ENCODE results near the gene PRDM16.

PRDM16 gene

DNA sequence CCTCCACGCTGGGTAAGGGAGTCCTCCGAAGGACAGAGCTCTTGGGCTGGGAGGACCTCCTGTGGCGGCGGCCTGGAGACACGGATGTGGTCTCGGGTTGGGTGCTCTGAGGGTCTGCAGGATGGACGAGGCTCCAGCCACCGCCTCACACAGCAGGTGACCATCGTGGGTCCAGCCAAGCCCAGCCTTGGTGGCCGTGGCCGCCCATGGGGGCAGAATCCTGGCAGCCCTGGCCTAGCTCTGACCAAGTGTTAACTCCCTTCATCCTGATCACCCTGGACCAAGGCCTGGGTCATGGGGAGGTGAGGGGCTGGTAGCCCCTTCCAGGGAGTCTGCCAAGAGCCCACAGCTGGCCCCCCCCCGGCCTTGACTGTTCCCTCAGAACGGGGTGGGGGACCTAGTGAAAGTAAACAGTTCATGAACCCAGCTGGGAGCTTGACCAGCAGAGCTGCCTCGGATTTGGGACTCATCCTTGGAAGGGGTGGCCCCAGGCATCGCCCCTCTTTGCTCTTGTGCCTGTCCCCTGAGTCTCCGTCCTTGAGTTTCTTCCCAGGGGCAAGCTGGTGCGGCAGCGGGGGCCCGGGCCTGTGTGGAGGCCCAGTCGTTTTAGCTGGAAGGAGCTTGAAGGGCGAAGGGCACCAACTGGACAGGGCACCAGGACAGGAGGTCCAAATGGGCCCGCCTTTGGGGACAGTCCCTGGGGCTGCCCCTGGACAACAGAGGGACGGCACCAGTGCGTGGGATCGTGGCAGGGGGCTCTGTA lies 403.3 kb downstream of the PRDM16 start:
- no peak for DNase-seq

DNA sequence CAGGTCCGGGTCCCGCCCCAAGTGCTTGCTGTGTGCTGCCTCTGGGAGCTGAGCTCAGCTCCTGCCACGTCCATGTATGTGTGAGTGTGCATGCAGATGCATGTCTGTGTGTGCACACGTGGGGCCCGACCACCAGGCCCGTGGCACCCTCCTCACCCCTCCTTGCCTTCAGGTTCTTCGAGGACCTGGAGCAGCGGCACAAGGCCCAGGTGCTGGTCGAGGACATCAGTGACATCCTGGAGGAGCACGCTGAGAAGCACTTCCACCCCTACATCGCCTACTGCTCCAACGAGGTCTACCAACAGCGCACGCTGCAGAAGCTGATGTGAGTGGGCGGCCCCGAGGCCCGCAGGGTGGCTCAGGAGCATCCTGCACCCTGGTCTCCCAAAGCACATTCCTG lies 403.9 kb downstream of the PRDM16 start:
- DNase-seq, result no peak

DNA sequence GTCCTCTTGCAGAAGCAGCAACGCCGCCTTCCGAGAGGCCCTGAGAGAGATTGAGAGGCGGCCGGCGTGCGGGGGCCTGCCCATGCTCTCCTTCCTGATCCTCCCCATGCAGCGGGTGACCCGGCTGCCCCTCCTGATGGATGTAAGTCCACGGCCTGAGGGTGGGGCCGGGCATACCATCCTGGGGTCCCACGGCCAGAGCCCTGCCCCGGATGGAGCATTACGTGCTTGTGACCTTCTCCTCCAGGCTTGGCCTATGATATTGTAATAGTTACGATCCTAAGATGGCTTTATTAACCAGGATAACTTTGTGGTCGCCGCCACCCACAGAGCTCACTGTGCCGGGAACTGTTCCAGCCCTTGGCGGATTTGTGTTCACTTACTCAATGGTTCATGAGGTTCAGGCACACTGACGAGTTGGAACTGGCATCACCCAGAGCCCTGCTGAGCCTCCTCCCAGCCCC lies 404.4 kb downstream of the PRDM16 start:
- peak; percentile 92 for DNase-seq

DNA sequence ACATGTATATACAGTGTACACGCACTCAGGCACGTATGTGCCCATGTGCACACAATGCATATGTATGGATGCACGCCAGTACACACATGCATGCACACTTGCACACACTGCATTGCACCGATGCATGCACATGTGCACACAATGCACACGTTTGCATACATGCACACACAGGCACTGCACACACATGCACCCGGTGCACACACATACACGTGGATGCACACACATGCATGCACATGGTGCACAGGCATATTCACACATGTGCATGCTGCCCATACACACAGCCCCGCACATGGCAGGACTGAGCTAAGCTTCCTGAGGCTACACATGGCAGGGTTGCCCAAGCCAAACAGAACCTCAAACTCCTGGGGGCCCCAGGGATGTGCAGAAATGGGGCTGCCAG lies 405.0 kb downstream of the PRDM16 start:
- no peak for DNase-seq

DNA sequence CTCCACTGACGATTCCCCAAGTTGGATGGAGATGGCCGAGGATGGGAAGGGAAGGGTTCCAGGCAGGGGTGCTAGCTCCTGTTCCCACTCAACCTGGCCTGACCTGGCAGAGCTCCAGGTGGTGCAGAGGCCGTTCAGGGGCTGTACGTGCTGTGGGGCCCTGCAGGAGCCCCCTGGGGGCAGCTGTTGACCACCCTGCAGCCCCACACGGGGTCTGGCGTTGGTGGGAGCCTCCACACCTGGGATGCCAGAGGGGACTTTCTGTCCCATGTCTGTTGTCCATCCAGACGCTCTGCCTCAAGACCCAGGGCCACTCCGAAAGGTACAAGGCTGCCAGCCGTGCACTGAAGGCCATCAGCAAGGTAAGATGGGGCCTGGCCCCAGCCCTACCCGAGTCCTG lies 405.4 kb downstream of the PRDM16 start:
- no peak for DNase-seq

DNA sequence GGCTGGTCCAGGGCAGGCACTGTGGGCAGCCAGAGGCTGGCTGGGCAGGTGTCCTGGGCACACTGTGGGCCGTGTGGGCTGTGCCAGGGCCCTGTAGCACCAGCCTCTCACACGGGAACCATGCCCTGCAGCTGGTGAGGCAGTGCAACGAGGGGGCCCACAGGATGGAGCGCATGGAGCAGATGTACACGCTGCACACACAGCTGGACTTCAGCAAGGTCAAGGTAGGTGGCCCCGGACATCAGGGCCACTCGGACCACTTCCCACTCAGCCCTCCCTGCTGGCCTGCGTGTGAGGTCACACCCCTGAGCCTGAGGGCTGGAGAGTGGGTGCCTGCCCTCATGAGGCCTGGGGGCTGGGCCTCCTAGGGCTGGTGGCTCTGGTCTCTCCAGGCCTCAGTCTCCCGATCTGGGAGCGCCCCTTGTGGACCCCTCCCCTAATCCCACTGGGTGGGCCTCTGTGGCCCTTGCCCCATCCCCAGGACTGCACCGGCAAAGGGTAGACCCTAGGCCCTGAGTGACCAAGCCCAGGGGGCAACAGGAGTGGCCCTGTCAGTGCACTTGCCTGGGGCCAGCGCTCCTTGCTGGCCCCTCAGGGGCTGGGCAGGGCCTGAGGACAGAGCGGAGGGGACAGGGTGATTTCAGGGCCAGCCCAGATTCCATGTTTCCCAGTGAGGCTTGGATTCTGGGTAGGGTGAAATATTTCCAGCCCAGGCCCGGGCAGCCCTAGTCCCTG lies 407.0 kb downstream of the PRDM16 start:
- DNase-seq, result no peak

DNA sequence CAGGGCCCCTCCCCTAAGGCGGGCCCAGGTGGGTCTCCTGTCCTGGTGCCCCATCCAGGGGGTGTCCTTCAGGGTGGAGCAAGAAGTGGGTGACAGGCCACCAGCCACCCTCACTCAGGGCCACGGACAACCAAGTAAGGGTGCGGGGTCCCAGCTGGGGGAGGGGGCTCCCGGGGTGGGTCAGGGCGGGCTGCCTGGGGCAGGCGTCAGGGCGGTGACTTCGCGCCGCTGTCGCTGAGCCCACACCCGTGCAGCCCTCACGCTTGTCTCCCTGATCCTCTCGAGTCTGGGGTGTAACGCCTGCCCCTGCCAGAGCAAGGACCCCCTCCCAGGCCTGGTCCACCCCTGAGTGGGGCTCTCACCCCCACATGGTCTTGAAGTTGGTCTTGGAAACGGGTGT lies 407.7 kb downstream of the PRDM16 start:
- DNase-seq, result no peak

DNA sequence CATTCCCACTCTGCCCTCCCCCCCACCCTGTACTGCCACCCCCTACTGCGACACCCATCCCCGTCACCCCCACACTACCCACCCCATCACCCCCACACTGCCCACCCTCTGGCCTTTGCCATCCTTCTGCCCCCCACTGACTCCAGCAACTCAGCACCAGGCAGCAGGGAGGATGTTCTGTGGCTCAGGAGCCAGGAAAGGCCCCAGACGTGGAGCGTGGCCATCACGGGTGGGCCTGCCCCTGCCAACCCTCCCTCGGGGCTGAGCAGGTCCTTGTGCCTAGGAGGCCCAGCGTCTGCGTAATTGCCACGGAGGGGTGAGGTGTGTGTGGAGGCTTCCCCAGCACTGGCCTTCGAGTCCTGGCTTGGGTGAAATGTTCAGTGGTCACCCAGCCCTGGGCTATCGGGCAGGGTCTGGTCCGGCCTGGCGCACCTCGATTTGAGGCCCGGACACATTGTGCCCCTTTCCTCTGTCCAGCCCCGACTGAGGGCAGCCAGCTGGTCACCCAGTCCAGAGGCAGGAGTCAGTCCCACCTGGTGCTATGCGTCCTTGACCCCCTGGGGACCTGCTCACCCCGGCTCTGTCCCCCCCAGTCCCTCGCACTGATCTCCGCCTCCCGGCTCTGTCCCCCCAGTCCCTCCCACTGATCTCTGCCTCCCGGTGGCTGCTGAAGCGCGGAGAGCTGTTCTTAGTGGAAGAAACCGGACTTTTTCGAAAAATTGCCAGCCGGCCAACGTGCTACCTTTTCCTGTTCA lies 408.4 kb downstream of the PRDM16 start:
- DNase-seq, result no peak

DNA sequence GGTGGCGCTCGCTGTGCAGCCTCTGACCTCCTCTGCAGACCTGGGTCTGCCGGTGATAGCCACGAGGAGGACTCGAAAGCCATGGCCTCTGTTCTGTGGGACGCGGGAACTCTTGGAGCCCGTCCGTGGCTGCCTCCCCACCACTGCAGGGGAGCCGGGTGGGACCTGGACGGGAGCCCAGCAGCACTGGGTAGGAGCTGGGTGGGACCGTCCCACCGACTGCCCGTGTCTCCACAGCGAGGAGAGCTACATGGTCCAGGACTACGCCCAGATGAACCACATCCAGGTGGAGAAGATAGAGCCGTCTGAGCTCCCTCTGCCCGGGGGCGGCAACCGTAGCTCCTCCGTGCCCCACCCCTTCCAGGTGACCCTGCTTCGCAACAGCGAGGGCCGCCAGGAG lies 409.2 kb downstream of the PRDM16 start:
- no peak for DNase-seq

DNA sequence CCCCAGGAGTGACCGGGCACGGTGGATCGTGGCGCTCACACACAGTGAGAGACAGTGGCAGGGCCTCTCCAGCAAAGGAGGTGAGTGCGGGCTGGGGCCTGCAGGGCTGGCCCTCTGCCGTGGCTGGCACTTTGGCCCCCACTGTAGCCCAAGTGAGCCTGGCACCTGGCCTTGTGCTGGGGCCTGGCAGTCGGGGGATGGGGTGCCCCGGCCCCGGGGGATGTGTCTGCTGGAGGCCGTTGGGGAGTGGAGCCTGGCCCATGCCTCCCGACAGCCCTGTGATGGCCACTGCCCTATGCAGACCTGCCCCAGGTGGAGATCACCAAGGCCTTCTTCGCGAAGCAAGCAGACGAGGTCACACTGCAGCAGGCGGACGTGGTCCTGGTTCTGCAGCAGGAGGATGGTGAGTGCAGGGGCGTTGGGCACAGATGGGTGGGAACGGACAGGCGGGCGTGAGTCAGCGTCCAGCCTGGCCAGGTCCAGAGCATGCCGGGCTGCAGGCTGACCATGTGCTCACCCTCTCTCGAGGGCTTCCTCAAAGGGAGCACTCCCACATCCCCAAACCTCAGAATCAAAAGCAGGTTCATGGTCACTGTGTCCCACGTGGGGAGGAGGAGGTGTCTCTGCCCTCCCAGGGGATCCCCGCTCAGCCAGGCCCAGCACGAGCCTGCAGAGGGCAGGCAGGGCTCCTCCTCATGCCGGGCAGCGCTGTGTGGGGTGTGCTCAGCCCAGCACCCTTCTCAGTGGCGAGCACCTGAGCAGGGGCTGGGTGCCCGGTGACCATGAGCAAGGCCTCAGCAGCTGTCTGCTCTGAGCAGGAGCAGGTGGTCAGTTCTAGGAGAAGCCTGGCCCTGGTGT lies 410.7 kb downstream of the PRDM16 start:
- no peak for DNase-seq

DNA sequence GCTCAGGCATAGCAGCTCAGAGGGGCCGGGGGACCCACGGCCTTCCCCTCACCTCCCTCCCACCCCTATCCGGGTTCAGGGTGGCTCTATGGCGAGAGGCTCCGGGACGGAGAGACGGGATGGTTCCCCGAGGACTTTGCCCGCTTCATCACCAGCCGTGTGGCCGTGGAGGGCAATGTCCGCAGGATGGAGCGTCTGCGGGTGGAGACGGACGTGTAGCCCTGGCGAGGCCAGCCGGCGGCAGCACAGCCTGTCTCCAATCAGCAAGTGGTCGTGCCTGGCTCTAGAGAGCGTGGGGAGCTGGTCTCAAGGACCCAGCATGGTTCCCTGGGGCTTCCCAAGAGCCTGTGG lies 411.3 kb downstream of the PRDM16 start:
- no peak for DNase-seq

DNA sequence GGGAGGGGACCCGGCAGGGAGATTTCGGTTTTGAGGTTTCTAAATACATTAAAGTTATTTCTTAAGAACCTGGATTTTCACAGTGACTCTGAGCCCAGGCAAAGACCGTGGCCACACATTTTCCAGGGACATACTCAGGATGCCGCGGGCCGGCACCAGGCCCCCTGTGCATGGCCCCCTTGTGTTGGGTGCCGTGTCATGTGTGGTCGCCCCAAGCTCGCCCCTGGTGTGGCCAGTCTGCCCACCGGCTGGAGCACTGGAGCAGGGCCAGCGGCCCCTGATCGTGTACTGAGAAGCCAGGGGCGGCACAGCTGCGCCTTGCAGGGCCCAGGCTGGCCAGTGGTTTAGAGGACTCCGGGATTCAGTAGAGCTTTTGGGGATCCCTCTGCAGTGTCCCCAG lies 412.0 kb downstream of the PRDM16 start:
- no peak for DNase-seq

DNA sequence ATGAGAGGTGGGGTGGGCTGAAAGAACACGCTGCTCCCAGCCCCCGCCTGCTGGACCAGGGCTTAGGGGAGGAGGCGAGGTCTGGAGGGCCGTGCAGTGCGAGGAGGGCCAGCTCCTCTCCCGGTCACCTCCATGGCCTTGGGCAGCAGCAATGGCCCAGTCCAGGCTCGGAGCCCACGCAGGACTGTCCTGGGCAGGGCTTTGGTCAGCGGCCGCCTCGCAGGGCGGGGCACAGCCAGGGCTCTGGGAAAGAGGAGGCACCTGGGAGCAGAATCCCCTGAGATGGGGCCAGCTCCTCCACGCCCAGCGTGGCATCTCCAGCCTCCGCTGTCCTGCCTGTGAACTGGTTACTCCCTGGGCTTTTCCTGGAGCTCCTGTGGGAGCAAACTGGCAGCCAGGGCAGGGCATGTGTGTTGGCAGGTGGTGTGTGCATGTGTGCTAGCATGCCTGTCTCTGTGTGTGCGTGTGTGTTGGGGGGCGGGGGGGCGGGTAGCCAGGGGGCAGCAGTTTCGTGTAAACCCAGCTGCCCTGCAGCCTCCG lies 412.9 kb downstream of the PRDM16 start:
- no peak for DNase-seq

DNA sequence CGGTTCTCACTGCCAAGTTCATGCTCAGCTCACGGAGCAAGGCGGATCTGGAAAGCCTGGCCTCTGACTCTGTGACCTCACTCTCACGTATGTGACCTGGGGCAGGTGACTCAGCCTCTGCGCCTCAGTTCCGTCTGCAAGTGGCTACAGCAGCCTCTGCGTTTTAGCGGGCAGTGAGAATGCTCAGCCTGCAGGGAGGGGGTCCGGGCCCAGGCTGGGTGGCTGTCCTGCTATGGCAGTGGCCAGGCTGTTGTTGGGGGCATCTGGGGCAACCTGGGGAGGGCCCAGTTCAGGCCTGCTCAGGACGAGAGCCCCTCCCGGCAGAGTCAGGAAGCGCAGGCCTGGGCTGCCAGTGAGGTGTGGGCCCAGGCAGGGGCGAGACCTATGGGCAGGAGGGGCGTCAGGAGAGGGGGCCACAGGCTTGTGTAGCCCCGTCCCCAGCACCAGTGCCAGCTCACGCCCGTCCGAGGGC lies 413.4 kb downstream of the PRDM16 start:
- no peak for DNase-seq

DNA sequence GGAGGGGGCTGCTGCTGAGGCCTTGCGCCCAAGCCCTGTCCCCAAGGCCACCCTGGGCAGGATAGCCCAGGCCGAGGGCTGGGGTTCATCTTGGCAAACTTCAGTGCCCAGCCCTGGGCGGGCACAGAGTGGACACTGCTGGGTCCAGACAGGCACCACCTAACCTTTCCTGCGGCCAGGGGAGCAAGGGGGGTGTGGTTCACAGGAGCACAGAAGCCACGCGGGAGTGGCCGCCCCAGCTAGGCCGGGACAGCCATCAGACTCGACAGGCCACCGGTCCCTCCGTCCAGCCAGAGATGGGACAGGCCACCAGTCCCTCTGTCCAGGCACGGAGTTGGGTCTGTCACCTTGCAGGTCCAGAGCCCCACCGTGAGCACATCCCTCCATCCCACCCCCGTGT lies 414.4 kb downstream of the PRDM16 start:
- no peak for DNase-seq

DNA sequence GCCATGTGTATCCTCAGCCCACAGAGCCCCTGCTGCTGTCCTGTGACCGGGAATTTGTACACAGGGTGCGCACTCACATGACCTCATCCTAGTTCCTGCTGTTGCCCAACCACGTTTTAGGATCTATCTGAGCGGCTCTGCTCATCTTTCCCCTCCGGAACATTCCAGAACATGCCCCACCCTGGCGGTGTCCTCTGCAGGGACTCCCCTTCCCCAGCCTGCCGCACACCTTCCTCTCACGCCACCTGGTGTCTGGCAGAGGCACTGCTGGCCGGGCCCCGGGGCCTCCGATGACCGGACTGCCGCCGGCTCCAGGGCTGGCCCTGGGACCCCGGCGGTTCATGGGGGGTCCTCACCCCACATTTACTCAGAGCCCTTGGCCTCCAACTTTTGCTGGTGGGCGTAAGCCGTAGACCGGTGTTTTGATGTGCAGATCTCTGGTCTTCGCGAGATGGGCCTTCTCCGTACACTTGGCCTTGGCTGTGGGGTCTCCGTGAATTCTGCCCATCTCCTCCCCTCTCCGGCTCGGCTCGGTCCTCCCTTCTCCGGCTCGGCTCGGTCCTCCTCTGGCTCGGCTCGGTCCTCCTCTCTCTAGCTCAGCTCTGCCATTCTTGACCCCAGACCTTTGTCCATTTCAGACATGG lies 414.9 kb downstream of the PRDM16 start:
- DNase-seq, result peak; percentile 20

DNA sequence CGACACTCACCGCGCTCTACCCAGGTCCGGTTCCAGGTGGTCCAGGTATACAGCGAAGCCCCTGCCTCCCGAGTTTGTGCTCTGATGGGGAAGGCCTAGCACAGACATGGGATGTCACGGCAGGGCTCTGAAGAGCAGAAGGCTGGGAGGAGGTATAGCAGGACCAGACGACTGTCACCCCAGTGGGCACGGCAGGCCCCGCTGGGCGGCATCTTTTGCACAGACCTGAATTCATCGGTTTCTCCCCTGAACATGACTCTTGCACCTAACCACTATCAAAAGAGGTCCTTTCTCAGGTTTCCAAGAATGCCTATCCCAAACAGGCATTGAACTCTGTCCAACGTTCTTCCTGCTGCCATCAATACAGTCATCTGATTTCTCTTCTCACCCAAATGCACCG lies 416.0 kb downstream of the PRDM16 start:
- no peak for DNase-seq
